ENCODE results near the gene DUOX1.

DNA sequence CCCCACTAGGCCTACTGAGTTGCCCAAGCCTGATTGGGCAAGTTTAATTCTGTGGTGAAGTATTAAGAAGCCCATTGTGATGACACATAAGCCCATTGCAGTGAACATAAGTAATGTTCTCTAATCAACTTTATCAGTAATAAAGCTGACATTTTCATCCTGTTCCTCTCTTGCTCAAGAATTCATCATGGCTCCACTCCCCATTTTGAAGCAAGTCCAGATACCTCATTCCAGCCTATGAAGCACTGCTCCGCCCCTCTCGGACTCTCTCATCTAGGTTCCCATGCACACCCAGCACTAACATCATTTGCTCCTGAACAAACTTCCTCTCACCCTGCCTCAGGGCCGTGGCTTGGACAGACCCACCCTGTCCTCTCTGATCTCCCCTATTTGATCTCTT lies 47.5 kb downstream of the DUOX1 start:
- no peak for TF ChIP-seq POLR2A (IDR thresholded peaks at IDR 0.05)
- TF ChIP-seq, protein P1, sequence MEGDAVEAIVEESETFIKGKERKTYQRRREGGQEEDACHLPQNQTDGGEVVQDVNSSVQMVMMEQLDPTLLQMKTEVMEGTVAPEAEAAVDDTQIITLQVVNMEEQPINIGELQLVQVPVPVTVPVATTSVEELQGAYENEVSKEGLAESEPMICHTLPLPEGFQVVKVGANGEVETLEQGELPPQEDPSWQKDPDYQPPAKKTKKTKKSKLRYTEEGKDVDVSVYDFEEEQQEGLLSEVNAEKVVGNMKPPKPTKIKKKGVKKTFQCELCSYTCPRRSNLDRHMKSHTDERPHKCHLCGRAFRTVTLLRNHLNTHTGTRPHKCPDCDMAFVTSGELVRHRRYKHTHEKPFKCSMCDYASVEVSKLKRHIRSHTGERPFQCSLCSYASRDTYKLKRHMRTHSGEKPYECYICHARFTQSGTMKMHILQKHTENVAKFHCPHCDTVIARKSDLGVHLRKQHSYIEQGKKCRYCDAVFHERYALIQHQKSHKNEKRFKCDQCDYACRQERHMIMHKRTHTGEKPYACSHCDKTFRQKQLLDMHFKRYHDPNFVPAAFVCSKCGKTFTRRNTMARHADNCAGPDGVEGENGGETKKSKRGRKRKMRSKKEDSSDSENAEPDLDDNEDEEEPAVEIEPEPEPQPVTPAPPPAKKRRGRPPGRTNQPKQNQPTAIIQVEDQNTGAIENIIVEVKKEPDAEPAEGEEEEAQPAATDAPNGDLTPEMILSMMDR (IDR thresholded peaks at IDR 0.05) = no peak
